ENCODE data around the gene SPRY2. TPM values are rescaled to one million over a fixed set of nuclear protein-coding genes. Genes with fewer than 3 reads are reported as not detected.

The SPRY2 gene
- total and polyA plus RNA-seq, 2 of the 13 experiments (the other 11 are each of a cell fraction or from before 2014, with no cell fraction given): 7.4 to 25.1 TPM

GRCh38 chr13:80305737-80306136, 35.2 kb downstream of the SPRY2 start:
- POLR2A ChIA-PET: no interaction called here
- no peak for FAIRE-seq
- CTCF ChIA-PET (ENCODE audit: low intra/inter-chr PET ratio, low total read pairs): no interaction called here

More at GRCh38 chr13:80305737-80306136, 35.2 kb downstream of the SPRY2 start:
- H3K27me3 ChIP-seq (ENCODE audit: control insufficient read depth in 1 of 2, insufficient read depth in 2 of 2, low read length in 2 of 2): no peaks in the 10 kb centered on the region
- intact Hi-C loops (cut with micrococcal nuclease; ENCODE audit: unreplicated experiment) (no loop called here), in situ Hi-C loops (cut with HindIII; ENCODE audit: extremely low pct_ligation_motif_present, low pct_unique_long_range_greater_than_20kb) (no loop called here)
- DNase-seq (ENCODE audit: low spot score) (no peak), ATAC-seq (no peak)
- H3K4me2 ChIP-seq (ENCODE audit: low read depth, low read length): no peak overlapping the region
- no peaks in the 10 kb centered on the region for H3K36me3 ChIP-seq (replicated peaks in 1 of 2; ENCODE audit: control insufficient read depth in 1 of 2, insufficient read depth in 2 of 2, low read length in 2 of 2)
- no TSS peak for BruUV-seq (replicated peaks)
- no peak overlapping the region for H2AFZ ChIP-seq (ENCODE audit: low read length)
- H3K4me1 ChIP-seq (ENCODE audit: insufficient read depth, low read length): no peaks in the 10 kb centered on the region
- 3% methylated on average over 1 of the region's 1 CpG for WGBS (ENCODE audit: low lambda C conversion rate)
- no peaks in the 10 kb centered on the region for H3K9me3 ChIP-seq (ENCODE audit: low read length)
- TF ChIP-seq AGO1 (IDR thresholded peaks at IDR 0.05; ENCODE audit: low read depth, low read length, poor library complexity, severe bottlenecking) (no peak), ZHX2 (IDR thresholded peaks at IDR 0.05; ENCODE audit: low read depth) (no peak), ZHX2 (CRISPR knock-in tag; IDR thresholded peaks at IDR 0.05; ENCODE audit: borderline replicate concordance) (no peak), NBN (conservative IDR thresholded peaks at IDR 0.05) (no peak), MTERF4 (CRISPR knock-in tag; IDR thresholded peaks at IDR 0.05) (no peak), ATM (IDR thresholded peaks at IDR 0.05; ENCODE audit: borderline replicate concordance) (no peak), FOXO4 (CRISPR knock-in tag; conservative IDR thresholded peaks at IDR 0.05) (no peak), MYNN (CRISPR knock-in tag; IDR thresholded peaks at IDR 0.05; ENCODE audit: low read depth) (no peak), ZNF891 (CRISPR knock-in tag; IDR thresholded peaks at IDR 0.05) (no peak)
- TF ChIP-seq, protein P1, sequence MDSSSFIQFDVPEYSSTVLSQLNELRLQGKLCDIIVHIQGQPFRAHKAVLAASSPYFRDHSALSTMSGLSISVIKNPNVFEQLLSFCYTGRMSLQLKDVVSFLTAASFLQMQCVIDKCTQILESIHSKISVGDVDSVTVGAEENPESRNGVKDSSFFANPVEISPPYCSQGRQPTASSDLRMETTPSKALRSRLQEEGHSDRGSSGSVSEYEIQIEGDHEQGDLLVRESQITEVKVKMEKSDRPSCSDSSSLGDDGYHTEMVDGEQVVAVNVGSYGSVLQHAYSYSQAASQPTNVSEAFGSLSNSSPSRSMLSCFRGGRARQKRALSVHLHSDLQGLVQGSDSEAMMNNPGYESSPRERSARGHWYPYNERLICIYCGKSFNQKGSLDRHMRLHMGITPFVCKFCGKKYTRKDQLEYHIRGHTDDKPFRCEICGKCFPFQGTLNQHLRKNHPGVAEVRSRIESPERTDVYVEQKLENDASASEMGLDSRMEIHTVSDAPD (CRISPR knock-in tag; IDR thresholded peaks at IDR 0.05): no peak
- TF ChIP-seq, protein P2, sequence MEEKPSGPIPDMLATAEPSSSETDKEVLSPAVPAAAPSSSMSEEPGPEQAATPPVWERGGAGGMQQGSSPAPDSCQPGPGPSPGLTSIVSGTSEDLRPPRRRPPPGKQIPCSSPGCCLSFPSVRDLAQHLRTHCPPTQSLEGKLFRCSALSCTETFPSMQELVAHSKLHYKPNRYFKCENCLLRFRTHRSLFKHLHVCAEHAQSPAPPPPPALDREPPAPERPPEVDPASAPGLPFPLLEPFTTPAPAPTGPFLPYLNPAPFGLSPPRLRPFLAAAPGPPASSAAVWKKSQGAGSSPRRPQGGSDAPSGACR (CRISPR knock-in tag; IDR thresholded peaks at IDR 0.05): no peak
- no peaks in the 10 kb centered on the region for H4K20me1 ChIP-seq (ENCODE audit: insufficient read depth, low read length)
- H3K4me3 ChIP-seq (replicated peaks in 1 of 3; ENCODE audit: insufficient read depth in 1 of 3, low read depth in 2 of 3, low read length in 3 of 3): no peak overlapping the region
- H3K27ac ChIP-seq (ENCODE audit: extremely low read length, insufficient read depth, low read length): no peak overlapping the region
- H3K9ac ChIP-seq (ENCODE audit: insufficient read depth, low read depth, low read length): no peak overlapping the region
- no peaks in the 10 kb centered on the region for H3K79me2 ChIP-seq (ENCODE audit: insufficient read depth, low read length)

Data from HepG2 (cell line).